IPS-15b (cell line): ENCODE measurements around the gene HEMK1.

Source experiments
- H3K27me3 ChIP-seq: one replicate; pipeline ENCODE4 v1.6.1; 2013; ENCODE audit warnings: low read length; ENCODE audit not compliant: control insufficient read depth, insufficient read depth
- H3K36me3 ChIP-seq: one replicate; pipeline ENCODE4 v1.6.1; 2013; ENCODE audit warnings: low read length; ENCODE audit not compliant: control insufficient read depth, insufficient read depth
- H3K4me1 ChIP-seq: one replicate; pipeline ENCODE4 v1.6.1; 2013; ENCODE audit warnings: mild to moderate bottlenecking, low read length; ENCODE audit not compliant: control insufficient read depth, insufficient read depth
- H3K4me3 ChIP-seq: one replicate; pipeline ENCODE4 v1.5.1; 2013; ENCODE audit warnings: low read depth, low read length
- H3K9ac ChIP-seq: one replicate; pipeline ENCODE4 v1.6.1; 2013; ENCODE audit warnings: low read depth, mild to moderate bottlenecking, low read length
- H3K9me3 ChIP-seq: one replicate; pipeline ENCODE4 v1.6.1; 2013; ENCODE audit warnings: mild to moderate bottlenecking, low read length; ENCODE audit not compliant: control insufficient read depth, insufficient read depth

The HEMK1 gene

DNA sequence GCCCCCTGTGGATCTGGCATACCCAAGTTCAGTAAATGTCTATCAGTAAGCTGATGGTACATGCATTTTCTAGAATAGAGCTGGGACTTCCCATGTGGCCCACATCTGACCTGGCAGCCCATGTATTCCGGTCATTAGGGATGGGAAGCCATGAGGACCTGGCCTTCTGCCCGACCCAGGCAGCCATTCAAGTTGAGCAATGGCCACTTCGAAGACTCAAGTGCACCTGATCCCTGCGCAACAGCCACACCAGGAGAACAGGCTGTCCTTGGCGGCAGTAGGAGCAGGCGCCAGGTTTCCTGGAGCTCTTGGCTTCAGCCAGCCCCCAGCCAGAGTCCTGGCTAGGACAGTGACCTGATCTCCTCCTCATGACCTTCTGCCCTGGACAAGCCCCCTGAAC, 14.6 kb downstream of the HEMK1 start:
- H3K27me3 ChIP-seq: no peaks in the 10 kb centered on the region
- H3K36me3 ChIP-seq: peaks cover 11% of the 10 kb centered on the region
- no peak overlapping the region for H3K9ac ChIP-seq
- no peaks in the 10 kb centered on the region for H3K9me3 ChIP-seq
- no peak overlapping the region for H3K4me3 ChIP-seq
- no peaks in the 10 kb centered on the region for H3K4me1 ChIP-seq

DNA sequence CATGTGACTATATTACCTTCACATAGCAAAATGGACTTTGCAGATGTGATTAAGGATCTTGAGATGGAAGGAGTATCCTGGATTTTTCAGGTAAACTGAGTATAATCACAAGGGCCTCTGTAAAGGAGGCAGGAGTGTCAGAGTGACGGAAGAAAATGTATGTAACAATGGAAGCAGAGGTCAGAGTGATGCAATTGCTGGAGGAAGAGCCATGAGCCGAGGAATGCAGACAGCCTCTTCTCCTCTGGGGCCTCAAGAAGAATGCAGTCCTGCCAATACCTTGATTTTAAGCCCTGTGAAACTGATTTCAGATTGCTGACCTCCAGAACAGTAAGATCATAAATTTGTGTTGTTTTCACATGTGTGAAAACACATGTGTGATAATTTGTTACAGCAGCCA, 15.1 kb downstream of the HEMK1 start:
- H3K27me3 ChIP-seq: no peaks in the 10 kb centered on the region
- H3K4me3 ChIP-seq: no peak overlapping the region
- H3K36me3 ChIP-seq: peaks cover 11% of the 10 kb centered on the region
- H3K9ac ChIP-seq: no peak overlapping the region
- H3K4me1 ChIP-seq: no peaks in the 10 kb centered on the region
- H3K9me3 ChIP-seq: no peaks in the 10 kb centered on the region

GRCh38 chr3:50585919-50586762, 16.8 kb downstream of the HEMK1 start:
- Histone ChIP-seq H3K36me3 (peaks cover 11% of the 10 kb centered on the region), H3K27me3 (no peaks in the 10 kb centered on the region), H3K4me1 (no peaks in the 10 kb centered on the region), H3K9ac (no peak overlapping the region), H3K9me3 (no peaks in the 10 kb centered on the region), H3K4me3 (no peak overlapping the region)

DNA sequence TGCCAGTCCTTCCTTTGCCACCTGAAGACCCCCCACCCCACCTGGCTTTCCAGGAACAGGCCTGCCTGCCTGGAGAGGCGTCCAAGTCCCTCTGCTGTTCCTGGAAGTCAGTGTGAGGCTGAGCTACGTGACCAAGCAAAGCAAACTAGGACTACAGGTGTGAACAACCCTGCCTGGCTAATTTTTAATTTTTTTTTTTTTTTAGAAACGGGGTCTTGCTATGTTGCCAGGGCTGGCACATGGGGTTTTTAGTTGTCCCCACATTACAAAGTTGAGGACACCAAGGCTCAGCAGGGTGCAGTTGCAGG, 17.4 kb downstream of the HEMK1 start:
- Histone ChIP-seq H3K27me3 (no peaks in the 10 kb centered on the region), H3K9ac (no peak overlapping the region), H3K4me3 (no peak overlapping the region), H3K36me3 (peaks cover 6% of the 10 kb centered on the region), H3K4me1 (no peaks in the 10 kb centered on the region), H3K9me3 (no peaks in the 10 kb centered on the region)

DNA sequence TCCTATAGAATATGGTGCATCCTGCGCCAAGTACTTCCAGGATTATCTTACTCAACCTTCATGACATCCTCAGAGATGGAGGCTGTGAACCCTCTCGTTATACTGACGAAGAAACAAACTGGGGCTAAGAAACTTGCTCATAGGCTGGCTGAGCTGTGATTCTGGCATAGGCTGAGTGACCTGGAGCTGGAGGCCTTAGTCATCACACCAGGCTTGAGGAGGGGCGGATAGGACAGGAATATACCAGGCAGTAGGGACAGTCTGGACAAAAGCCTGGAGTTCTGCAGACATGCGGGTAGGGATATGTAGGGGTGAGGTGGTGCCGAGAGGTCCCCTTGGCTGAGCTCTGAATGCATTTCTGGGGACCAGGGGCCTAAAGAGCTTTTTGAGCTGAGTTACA, 18.1 kb downstream of the HEMK1 start:
- H3K36me3 ChIP-seq: peaks cover 2% of the 10 kb centered on the region
- H3K9me3 ChIP-seq: no peaks in the 10 kb centered on the region
- H3K4me3 ChIP-seq: no peak overlapping the region
- no peaks in the 10 kb centered on the region for H3K4me1 ChIP-seq
- H3K9ac ChIP-seq: no peak overlapping the region
- H3K27me3 ChIP-seq: no peaks in the 10 kb centered on the region

DNA sequence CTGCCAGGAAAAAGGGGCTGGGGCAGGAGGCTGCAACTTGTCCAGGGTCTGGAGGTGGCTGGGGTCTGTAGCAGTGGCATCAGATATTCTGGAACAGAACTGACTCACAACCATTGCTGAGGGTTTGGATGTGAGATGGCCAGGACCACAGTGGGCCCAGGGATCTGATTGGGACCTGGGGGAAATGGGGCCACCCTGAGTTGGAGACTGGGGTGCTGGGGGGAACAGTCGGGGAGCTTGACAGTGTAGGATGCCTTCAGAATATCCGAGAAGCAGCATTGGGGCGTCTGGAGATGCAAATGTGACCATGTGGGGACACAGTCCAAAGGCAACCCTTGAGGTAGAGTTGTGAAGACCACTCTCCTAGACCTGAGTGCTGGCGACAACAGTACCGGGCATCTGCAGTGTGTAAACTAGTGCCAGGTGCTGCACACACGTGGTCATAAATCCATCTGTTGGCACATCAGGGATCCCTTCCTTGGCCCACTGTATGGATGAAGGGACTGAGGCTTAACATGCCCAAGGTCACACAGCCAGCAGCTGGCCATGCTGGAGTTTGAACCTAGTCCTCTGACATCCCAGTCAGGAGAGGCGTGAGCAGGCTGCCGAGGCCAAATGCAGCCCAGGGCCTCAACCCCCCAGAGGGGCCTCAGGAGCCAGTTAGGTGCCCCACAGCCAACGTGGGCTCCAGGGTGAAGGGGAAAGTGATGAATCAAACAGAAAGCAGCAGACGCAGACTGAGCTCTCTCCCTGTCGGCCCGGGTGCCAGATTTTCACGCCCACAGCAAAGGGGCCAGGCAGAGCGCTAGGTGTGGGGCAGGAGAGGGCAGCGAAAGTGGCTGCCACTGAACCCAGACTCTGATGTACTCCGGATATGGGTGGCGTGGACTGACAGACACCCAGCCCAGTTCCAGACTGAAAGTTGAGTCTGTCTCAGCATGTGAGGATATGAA, 18.8 kb downstream of the HEMK1 start:
- H3K9me3 ChIP-seq: no peaks in the 10 kb centered on the region
- H3K4me3 ChIP-seq: no peak overlapping the region
- no peaks in the 10 kb centered on the region for H3K27me3 ChIP-seq
- H3K4me1 ChIP-seq: no peaks in the 10 kb centered on the region
- no peak overlapping the region for H3K9ac ChIP-seq
- no peaks in the 10 kb centered on the region for H3K36me3 ChIP-seq

DNA sequence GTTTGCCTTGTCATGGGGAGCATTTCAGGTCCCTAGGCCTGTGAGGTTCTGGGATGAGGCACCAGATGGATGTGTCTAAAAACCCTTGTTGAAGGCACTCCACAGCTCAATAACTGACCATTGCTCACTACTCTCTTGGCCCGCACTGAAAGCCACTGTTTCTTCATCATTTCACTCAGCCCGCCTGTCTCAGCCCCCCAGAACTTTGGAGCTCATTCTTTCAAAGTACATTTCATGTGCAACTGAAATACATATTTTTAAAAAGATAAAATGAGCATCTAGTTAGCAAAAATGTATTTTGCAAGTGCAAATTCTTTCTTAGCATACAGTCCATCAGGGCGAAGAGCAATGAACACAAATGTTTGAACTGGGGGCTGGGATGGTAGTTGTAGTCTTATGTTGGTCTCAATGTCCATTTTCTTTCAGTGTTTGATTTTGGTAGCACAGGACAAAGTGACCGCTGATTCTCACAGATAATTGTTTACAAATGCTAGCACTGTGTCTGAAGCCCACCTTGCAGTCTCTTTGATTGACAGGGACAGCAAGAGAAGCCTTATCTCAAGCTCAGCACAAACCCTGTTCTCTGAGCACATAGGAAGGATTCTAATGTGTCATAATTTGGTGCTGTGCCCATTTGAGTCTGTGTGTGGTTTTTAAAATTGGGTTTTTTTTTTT, 19.6 kb downstream of the HEMK1 start:
- no peaks in the 10 kb centered on the region for H3K27me3 ChIP-seq
- no peaks in the 10 kb centered on the region for H3K9me3 ChIP-seq
- no peak overlapping the region for H3K4me3 ChIP-seq
- H3K4me1 ChIP-seq: no peaks in the 10 kb centered on the region
- H3K9ac ChIP-seq: no peak overlapping the region
- H3K36me3 ChIP-seq: no peaks in the 10 kb centered on the region

GRCh38 chr3:50591196-50591741, 21.9 kb downstream of the HEMK1 start:
- H3K9ac ChIP-seq: no peak overlapping the region
- no peaks in the 10 kb centered on the region for H3K9me3 ChIP-seq
- H3K27me3 ChIP-seq: no peaks in the 10 kb centered on the region
- H3K36me3 ChIP-seq: no peaks in the 10 kb centered on the region
- H3K4me1 ChIP-seq: no peaks in the 10 kb centered on the region
- H3K4me3 ChIP-seq: no peak overlapping the region

DNA sequence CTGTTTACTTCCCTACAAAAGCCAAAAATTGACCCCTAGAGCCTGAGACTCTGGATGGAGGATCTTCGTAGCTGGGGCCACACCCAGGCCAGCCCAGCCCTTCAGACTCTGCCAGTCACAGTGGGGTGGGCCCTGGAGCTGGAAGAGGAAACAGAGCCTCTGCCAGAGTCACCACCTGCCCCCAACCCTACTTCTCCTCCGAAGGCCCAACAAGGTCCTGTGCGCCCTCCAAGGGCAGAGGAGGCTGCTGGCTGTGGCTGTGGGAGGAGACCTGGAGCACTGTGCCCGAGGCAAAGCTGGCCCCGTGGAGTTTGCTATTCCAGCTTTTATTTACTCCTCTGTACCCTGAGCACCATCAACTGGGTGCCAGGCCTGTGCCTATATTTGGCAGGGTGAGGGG, 23.2 kb downstream of the HEMK1 start:
- H3K4me1 ChIP-seq: no peaks in the 10 kb centered on the region
- no peak overlapping the region for H3K4me3 ChIP-seq
- H3K9ac ChIP-seq: no peak overlapping the region
- H3K27me3 ChIP-seq: no peaks in the 10 kb centered on the region
- no peaks in the 10 kb centered on the region for H3K9me3 ChIP-seq
- no peaks in the 10 kb centered on the region for H3K36me3 ChIP-seq

GRCh38 chr3:50594253-50594785, 25.0 kb downstream of the HEMK1 start:
- Histone ChIP-seq H3K9ac (no peak overlapping the region), H3K4me3 (no peak overlapping the region), H3K27me3 (no peaks in the 10 kb centered on the region), H3K4me1 (no peaks in the 10 kb centered on the region), H3K9me3 (no peaks in the 10 kb centered on the region), H3K36me3 (no peaks in the 10 kb centered on the region)

DNA sequence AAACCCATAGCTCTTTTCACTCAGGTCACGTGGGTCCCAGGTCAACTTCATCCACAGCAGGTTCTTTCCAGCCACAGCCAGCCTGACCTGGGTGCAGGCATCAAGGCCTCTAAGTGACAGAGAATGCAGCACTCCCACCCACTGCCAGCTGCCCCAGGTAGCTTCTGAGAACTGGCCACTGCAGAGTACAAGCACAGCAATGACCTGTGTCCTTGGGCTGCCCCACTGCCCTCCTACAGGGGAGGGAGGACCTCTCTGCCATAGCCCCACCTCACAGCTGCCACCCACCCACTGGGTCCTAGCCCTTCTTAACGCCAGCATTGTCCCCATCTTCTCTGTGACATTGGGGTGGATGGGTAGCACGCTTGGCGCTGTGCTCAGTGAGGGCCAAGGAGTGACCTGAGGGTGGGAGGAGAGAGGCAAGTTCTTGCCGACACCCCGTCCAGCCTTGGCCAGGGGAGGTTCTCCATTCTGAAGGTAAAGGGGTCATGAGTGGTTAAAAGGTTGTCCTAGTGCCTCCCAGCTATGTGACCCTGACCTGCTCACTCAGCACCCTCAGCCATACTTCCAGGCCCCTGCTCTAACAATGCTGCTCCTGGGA, 29.9 kb downstream of the HEMK1 start:
- Histone ChIP-seq H3K4me1 (no peaks in the 10 kb centered on the region), H3K9me3 (no peaks in the 10 kb centered on the region), H3K9ac (no peak overlapping the region), H3K27me3 (no peaks in the 10 kb centered on the region), H3K4me3 (no peak overlapping the region), H3K36me3 (no peaks in the 10 kb centered on the region)
